NT2/D1 (cell line): Measurements from ENCODE around the gene SLC22A16.

Experiments
- YY1 ChIP-seq: IDR thresholded peaks from 2 replicates; pipeline ENCODE4 v1.6.1; 2011; ENCODE audit not compliant: insufficient read length, insufficient read depth
- ZNF274 ChIP-seq: IDR thresholded peaks from 2 replicates; pipeline ENCODE4 v1.6.1; 2011; ENCODE audit warnings: mild to moderate bottlenecking, low read depth, low read length

DNA sequence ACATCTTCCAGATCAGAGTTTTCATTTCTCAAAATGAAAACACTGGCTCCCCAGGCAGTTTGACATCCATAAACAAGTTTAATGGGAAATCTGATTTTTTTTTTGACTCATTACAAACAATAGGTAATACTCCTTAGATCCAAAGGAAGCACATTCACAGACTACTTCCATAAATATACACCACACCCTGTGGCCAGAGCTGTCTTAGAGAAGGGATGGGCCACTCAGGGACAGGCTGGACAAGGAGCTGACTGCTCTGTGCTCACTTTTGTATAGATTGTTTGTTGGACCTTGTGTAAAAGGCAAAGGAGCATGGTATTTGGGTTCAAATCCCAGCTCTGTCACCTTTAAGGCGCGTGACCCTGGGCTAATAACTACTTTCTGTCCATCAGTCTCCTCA is 48.3 kb downstream of the SLC22A16 start:
- no peak for TF ChIP-seq YY1
- TF ChIP-seq ZNF274, result no peak
